GM18505 (cell line): Measurements from ENCODE around the gene AOPEP.

ENCODE experiments used
- ATAC-seq: cut with Tn5 transposase; IDR thresholded peaks from one replicate; pipeline ENCODE4 v1.9.1; 2021; ENCODE audit not compliant: unreplicated experiment
- POLR2A ChIP-seq: IDR thresholded peaks from 4 replicates; pipeline ENCODE4 v1.6.1; 2011; ENCODE audit warnings: borderline replicate concordance; ENCODE audit not compliant: insufficient read depth, insufficient read length; ENCODE audit errors: extremely low read depth

The AOPEP gene

GRCh38 chr9:95030920-95031642 is 304.6 kb downstream of the AOPEP start:
- ATAC-seq, result no peak
- no peak for TF ChIP-seq POLR2A

- TF ChIP-seq POLR2A, result no peak
- ATAC-seq, result no peak
These were observed 305.4 kb downstream of the AOPEP start for GRCh38 chr9:95031711-95032461.

DNA sequence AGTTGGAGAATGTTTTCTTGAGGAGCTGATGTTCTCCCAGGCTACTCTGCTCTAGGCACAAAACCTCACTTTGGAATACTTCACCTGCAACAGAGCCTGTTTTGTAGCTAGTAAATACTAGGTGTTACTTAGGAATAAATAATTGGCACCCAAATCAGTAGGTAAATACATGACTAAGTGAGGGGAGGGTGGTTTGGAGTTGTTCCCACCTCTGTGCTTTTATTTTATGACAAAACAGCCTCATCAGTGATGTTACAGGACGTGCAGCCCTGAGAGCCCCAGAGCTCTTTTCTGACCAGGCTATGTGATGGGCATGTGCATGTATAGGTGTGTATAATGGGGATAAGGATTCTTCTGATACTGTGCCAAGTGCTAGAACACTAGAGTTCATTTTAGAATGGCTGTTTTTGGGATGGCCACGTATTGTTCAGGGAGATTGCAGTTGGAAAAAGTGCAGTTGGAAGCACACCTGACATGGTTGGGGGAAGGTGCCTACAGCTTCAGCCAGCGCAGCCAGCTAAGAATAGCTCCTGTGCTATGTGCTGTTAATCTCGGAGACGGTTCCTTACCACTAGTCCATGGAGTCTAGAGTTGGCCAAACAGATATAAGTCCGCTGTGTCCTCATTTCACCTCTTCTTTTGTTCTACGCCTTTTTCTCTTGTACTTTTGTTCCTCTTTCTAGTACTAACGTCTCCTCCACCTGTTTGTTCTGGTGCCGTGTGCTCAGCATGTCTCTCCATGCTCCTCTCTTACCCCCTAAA is 306.3 kb downstream of the AOPEP start:
- no peak for TF ChIP-seq POLR2A
- no peak for ATAC-seq

- no peak for TF ChIP-seq POLR2A
These were observed 309.3 kb downstream of the AOPEP start for GRCh38 chr9:95035846-95036245.

DNA sequence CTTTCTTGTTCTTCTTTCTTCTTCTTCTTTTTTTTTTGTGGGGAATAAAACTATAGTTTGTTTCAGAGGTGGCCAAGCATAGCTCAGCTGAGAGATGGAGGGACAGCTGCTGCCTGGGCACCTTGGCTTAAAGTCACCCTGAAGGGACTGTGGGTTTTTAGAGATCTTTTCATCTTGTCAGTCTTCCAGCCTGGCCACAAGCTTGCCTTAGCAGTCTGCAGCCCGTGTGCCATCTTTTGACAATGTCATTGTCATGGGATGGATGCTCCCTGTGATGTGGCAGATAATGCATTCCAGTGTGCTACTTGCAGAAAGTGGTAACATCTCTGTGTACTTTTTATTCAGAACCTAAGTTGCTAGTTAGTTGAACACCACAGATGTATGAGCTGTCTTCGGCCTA is 310.2 kb downstream of the AOPEP start:
- no peak for TF ChIP-seq POLR2A

More at GRCh38 chr9:95035846-95036245, 309.3 kb downstream of the AOPEP start:
- ATAC-seq, result no peak

DNA sequence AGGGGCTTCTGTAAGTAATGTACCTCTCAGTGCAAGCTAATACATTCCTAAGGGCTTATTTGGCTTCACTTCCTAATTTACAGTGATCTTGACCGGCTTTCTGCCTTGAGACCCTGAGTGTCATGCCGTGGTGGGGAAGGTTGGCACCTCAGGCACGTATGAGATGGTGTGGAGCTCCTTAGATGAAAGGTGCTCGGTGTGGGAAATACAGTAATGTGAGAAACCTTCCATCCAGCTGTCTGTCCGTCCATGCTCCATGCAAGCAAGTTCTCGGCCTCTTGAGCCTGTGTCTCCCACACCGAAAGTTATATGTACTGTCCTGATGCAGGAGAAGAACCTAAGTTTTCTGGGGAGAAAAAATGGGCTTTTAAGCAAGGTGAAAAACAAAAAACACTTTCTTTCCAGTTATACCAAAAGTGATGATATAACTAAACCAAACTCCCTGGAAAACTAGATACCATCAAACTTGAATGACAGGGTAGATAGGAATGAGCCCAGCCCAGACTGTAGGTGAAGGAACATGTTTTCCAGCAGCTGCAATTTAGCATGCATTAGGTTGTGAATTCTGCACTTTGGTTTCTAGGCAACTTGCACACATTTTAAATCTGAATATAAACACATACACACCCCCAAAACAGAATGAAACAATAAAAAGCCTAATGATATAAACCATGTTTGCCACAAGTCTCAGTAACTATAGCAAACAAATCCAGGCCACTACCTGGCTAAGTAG is 311.5 kb downstream of the AOPEP start:
- no peak for ATAC-seq
- TF ChIP-seq POLR2A, result no peak

More for the DNA sequence above, 310.2 kb downstream of the AOPEP start:
- no peak for ATAC-seq

GRCh38 chr9:95038666-95039065 is 312.2 kb downstream of the AOPEP start:
- TF ChIP-seq POLR2A, result no peak
- ATAC-seq, result no peak

GRCh38 chr9:95040106-95040505 is 313.6 kb downstream of the AOPEP start:
- ATAC-seq, result no peak
- TF ChIP-seq POLR2A, result no peak

GRCh38 chr9:95043826-95044225 is 317.3 kb downstream of the AOPEP start:
- no peak for TF ChIP-seq POLR2A
- ATAC-seq, result no peak

DNA sequence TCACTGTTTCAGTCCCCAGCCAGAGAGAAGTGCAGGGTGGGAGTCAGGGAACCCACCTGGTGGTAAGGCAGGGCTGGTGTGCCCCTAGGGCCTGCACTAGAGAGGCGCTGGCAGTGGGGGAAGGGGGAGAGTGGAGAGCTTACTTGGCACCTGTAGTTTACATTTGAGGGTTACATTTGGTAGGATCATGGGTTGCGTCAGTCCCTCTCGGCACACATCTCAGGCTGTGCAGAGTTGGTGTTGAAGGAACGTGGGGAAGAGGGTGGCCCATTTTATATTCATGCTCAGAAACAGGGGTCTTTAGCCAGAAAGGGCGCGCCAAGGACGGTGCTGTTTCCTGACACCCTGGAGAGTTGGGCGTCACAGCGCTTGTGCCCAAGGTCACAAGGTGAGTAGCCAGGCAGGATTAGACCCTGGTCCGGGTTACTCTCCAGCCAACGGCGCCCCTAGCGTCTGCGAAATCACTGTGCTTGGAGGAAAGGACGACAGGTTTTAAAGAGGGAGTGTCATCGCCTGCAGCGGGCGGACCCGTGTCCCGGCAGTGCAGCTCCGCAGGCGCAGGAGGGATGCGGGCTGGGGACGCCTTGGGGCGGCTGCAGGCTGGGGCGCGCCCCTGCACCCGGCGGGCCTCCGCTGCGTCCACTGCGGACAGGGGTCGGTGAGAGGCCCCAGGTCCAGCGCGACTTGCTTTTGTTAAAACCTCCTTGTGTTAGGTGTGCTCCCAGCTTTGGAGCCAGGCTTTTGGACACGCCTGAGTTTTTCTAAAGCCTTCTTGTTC is 318.4 kb downstream of the AOPEP start:
- no peak for ATAC-seq
- TF ChIP-seq POLR2A, result no peak

DNA sequence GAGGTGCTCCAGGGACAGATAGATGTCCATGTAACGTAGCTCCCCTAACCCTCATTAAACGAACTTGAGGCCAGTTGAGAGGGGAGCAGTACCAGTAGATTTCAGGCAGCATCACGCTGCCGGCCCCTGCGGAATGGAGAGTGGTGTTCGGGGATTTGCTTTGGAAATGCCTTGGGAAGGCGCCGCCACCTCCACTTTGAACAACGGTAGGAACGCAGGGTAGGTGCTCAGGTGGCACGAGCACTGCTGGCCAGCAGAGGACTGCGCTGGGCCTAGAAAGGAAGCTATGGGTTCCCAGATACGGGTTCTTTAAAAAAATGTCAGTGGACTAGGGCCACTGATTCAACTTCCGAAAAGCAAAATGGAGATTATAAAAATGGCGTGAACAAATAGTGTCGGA is 319.3 kb downstream of the AOPEP start:
- ATAC-seq, result no peak
- TF ChIP-seq POLR2A, result no peak
